A673 (cell line): ENCODE measurements around the gene CCDC157.

ENCODE experiments used
- CTCF ChIP-seq: fragments of 300-800, 200-600 bp; sonication (generic); conservative IDR thresholded peaks from 2 replicates; pipeline ENCODE4 v1.5.1; 2017; ENCODE audit warnings: low read depth, mild to moderate bottlenecking, antibody characterized with exemption, low read length, moderate library complexity, mixed read lengths
- EZH2 ChIP-seq: fragments of 200-600 bp; sonication (generic); IDR thresholded peaks from 2 replicates; pipeline ENCODE4 v1.6.1; 2017; ENCODE audit warnings: borderline replicate concordance, low read depth, mild to moderate bottlenecking, mixed read lengths, antibody characterized with exemption, low read length; ENCODE audit not compliant: poor library complexity, severe bottlenecking

GRCh38 chr22:30386960-30387827 is 30.4 kb downstream of the CCDC157 start, which contains the start of gene RNF215:
- TF ChIP-seq CTCF: peak; percentile 88
- TF ChIP-seq EZH2: no peak
